HCEC 1CT (cell line): Measurements from ENCODE around the gene FARP1.
"Not testable (repeated sequence)": the region's sequence is repeated elsewhere in the genome, so short reads cannot be mapped to it uniquely, and the experiment has no call there.

ENCODE experiments used
- DNase-seq: peaks from one replicate; pipeline ENCODE4 v3.0.0-alpha.2; 2017

FARP1 gene

DNA sequence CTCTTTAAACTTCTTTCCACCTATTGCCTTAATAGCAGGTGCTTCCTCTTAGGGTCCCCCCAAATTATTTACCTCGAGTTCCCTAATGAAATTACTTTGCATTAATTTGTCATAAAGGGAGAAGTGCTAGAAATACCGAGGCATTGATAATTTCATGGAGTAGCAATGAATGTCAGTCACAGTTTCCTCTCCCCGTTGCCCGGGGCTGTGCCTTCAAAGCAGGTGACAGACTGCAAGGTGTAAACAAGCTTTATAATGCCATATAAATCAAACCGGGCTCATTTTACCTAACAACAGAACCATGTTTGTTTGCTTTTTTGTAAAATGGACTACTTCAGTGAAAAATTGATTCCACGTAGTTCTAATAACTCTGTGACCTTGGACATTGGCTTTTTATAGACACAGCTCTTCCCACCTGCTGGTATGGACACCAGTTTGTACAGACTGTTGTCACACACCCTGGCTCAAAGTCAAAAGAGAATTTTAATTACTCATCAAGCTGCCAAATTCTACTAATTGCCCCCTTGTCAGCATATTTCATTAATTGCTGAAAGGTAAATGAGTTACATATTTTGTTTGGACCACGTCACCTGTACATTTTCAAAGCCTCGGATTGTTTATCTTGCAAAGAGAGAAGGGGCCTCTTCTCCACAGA lies 262.9 kb downstream of the FARP1 start:
- no peak for DNase-seq

DNA sequence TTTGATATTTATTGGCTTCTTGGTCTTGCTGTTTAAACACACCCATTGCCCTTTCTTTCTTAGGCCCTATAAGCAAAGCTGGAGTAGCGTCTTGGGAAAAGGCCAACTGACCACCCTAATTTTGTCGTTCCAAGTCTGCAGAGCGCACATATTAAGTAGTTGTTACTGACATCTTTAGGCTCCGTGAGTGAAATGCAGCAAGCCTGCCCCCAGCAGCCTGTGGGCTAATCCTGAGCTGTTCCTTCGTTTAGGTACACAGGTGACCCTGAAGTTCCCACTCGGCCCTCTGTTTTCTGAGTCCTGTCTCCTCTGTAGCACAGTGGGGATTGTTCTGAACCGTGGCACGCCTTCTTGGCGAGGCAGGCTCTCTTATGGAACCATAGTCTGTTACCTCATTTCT lies 263.5 kb downstream of the FARP1 start:
- no peak for DNase-seq

- DNase-seq, result no peak
Observed at GRCh38 chr13:98406971-98407370, 264.1 kb downstream of the FARP1 start.

GRCh38 chr13:98407575-98407974 lies 264.7 kb downstream of the FARP1 start:
- DNase-seq, result no peak

DNA sequence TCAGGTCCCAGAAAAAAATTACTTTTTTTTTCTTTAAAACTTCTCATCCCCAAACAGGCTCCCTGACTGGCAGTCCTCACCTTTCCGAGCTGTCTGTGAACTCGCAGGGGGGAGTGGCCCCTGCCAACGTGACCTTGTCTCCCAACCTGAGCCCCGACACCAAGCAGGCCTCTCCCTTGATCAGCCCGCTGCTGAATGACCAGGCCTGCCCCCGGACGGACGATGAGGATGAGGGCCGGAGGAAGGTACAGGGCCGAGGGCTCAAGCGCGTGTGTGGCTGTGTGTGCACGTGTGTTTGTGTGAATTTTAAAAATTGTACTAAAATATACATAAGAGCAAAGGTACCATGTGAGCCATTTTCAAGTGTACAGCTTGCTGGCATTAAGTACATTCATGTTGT lies 266.4 kb downstream of the FARP1 start:
- no peak for DNase-seq

GRCh38 chr13:98410612-98411011 lies 267.7 kb downstream of the FARP1 start:
- no peak for DNase-seq

GRCh38 chr13:98411013-98411412 lies 268.1 kb downstream of the FARP1 start:
- DNase-seq, result no peak

DNA sequence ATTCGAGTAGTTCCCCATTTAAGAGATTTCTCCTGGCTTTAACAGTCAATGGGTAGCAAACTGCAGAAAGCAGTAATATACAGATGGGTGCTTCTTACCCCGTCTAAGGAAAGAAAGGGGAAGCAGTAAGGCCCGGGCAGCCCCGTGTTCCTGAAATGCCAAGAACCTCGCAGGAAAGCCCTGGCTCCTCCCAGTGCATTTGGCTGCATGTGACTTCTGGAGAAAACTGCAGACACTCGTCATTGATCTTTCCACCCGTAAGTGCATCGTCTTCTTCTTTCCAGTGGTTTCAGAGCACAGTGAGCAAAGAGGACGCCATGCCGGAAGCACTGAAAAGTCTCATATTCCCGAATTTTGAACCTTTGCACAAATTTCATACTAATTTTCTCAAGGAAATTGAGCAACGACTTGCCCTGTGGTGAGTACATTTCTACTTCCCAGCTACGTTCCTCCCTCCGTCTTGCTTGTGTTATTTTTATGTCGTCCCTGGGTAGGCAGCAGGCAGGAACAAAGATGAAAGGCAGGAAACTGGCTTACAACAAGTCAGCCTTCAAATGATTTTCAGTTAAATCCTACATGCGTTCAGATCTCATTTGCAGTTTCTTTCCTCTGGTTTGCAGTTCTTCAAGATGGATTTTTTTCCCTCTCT lies 268.8 kb downstream of the FARP1 start:
- DNase-seq, result no peak

- not testable (repeated sequence) for DNase-seq
Observed at GRCh38 chr13:98413278-98413677, 270.4 kb downstream of the FARP1 start.

- no peak for DNase-seq
Observed at GRCh38 chr13:98413796-98414195, 270.9 kb downstream of the FARP1 start.

DNA sequence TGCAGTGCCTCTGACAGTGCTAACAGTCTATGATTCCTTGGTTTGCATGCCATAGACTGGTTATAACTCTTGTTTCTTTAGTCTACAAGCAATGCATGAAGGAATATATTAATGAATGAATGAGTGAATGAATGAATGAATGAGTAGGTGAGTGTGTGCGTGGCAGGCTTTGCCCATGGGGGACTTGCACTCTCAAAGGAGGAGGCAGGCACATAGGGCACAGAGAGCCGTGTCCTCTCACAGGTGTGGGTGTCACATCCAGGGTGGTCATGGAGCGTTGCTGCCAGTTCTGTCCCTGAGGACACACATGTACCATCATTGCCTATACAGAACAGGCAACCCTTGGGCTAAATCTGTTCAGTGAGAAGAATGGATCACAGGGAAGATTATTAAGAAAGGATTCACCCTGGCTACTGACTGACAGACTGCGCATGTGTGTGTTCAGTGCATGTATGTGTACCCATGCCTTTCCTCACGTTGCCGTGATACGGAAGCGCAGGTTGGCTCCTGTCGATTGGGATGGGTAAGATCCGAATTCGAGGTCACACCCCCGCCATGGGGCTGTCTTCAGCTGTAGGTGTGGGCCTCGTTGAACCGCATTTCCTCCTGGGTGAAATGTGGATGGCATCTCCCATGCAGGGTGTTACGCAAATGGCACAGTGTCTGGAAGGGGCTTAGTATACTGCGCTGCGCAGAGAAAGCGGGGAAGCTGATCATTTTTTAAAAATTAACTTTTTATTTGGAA lies 272.6 kb downstream of the FARP1 start:
- no peak for DNase-seq

DNA sequence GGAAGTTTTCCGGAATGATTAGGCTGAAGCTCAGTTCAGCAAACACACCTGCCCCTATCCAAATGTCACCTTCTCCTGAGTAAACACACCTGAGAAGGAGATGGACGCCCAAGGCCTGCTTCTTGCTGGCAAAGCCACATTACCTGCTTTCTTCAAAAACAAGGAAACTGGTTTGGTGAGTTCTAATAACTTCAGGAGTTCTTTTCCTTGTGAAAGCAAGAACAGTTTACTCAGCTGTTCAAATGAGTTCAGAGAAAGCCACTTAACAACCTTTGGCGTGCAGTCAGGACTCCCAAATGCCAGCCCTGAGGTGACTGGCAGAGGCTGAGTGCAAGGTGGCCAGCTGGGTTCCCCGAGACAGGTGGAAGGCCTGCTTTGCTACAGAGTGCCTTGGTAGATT lies 273.5 kb downstream of the FARP1 start:
- no peak for DNase-seq

GRCh38 chr13:98419786-98420553 lies 277.1 kb downstream of the FARP1 start:
- DNase-seq, result no peak

DNA sequence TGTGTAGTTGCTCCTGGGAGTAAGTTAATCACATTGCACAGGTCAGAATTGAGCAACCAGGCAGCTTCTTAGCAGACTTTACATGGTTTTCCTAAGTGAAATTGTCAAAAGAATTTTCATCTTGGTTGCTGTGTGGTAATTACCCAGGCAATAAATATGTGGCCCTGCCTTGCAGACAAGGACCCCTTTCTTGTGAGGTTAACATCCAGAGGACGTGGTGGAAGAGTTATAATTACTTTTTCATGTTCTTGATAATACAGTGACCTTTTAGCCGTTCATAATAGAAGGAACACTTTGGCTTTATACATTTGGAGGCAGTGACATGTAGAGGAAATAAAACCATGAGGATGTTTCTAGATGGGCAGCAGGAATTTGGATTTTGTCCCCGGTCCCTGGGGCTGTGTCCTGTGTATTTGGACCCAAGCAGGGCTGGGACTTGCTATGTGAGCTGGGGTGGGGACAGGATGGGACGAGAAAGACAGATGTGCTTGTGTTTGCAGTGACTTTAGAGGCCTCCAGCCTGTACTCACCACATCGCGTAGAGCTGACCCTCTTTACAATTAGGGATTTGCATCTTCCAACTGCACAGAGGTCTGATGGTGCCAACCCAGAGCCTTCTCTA lies 277.8 kb downstream of the FARP1 start:
- no peak for DNase-seq

DNA sequence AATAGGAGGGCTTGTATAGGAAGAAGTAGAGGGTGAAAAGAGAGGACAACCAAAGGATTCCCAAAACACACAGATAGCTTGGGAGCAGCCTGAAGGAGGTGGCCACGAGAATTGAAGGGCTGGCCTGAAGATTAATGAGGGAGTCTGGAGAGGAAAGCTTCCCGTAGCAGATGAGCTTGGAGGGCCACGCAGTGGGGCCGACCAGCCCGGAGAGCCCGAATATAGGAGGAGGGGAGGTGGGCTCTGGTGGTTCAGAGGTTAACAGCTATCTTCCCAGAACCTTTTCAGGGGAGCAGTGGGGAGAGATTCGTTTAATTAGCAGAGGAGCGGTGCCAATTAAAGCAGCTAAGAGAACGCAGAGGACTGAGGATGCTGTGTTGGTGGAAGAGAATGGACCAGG lies 279.2 kb downstream of the FARP1 start:
- no peak for DNase-seq

- DNase-seq, result no peak
Observed at GRCh38 chr13:98423417-98423816, 280.5 kb downstream of the FARP1 start.

DNA sequence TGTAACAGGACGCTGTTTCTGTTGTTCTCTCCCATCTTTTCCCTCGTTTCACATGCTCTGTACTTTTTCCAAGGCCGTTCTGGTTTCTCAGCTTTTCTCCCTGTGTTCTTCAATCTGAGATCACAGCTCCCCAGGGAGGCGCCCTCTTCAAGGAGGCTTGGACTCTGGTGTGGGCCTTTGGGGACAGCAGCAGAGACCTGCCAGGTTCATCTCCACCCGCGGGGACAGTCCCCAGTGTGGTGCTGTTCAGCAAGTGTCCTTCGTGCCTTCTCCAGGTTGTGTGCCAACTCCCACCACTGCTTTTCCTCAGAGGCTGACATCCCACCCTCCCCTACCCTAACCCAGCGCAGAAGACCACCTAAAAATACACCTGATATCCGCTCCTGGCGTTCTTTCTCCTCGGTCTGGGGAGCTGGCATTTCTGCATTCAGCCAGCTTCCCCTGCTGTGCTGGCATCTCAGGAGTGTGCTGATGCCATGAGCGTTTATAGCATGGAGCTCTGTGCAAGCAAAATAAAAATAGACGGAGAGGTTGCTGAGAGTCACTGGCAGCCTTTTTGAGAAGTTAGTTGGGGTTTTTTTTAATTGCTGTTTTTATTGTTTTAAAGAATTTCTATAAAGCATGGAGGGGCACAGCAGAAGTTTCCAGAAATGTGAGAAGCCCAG lies 284.6 kb downstream of the FARP1 start:
- no peak for DNase-seq

DNA sequence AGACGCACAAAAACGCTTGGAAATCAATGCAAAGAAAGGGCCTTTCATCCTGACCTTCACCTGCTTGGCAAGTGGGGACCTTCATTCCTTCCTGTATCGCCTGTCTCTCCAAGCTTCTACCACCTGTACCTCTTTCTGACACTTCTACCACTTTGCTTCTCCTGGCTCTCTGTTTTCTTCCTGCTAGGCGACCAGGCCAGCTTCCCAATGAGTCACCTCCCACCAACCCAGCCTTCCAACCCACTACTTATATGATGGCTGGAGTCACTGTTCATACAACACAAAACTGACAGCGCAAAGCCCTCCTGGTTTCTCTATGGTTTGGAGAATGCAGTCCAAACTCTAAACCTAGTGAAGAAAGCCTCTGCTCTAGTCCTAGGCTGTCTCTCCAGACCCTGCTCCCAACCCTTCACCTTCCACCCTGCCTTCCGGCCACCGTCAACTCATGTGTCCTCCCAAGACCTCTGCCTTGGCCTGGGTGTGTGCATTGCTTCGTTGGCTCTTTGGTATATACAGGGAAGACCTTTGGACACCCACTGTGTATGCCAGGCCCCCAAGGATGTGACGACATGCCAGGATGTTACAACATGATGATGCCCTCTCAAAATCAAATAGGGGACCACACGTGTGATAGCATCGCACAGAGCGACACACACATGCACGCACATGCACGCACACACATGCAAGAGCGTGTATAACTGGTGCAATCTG lies 285.5 kb downstream of the FARP1 start:
- no peak for DNase-seq

DNA sequence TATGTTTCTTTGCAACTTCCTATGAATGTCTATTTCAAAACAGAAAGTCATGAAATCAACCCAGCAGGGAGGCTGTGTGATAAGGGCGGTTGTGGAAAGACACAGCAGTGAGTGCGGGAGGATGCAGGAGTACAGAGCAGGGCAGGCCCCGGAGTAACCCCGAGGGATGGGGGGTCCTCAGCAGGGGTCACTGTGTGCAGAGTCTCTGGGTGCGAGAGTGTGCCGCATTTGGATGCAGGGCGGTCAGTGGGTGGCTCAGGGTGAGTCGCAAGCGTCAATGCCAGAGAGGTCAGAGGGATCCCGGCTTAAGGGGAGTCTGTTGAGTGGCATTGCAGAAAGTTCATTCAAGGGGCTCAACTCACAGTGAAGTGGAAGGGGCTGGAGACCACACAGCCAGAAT lies 286.2 kb downstream of the FARP1 start:
- no peak for DNase-seq

GRCh38 chr13:98429531-98429930 lies 286.6 kb downstream of the FARP1 start:
- no peak for DNase-seq

DNA sequence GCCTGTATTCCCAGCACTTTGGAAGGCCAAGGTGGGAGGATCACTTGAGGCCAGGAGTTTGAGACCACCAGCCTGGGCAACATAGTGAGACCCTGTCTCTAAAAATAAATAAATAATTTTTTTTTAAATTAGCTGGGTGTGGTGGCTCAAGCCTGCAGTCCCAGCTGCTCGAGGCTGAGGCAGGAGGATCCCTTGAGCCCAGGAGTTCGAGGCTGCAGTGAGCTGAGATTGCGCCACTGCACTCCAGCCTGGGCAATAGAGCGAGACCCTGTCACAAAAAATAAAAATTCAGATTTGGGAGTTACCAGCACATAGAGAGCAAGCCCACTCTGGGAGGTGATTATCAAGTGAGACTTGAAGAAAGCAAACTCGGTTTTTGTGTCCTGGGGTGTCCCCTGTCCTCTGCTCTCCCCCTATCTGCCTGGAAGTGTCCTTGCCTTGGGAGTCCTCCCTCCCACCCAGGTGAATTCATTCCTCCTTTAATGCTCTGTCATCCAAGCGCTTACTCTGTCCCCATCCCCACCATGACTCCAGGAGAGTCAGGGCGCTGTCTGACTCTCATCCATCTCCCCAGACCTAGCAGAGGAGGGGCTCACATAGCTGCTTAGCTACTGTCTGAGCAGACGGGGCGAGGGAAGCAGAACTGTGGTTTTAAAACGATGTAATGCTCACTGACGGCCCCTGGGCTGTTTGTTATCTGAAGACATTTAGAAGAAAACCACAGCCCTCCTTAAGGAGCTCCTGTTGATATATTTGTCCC lies 287.3 kb downstream of the FARP1 start:
- no peak for DNase-seq
